Left lung (tissue), 10 donors: Measurements from ENCODE around the gene TRIP10. TPM values are rescaled to one million over a fixed set of nuclear protein-coding genes. Genes with fewer than 3 reads are reported as not detected.
A peak's percentile ranks its signal among the peaks of the same experiment; 100 is the strongest.

ENCODE experiments used
- ATAC-seq: fragments of 200-7000 bp; cut with Tn5 transposase; one replicate; pipeline ENCODE4 v1.9.1; 2020; ENCODE audit warnings: moderate library complexity
- DNase-seq, 4 donors: peaks; one replicate each; pipeline ENCODE4 v3.0.0-alpha.2; 2013 to 2020
- H3K27ac ChIP-seq, 2 donors: fragments of 200-600 bp; sonication (generic) in 1 of 2; one replicate each; pipeline versions ENCODE4 v1.5.0 to v1.8.0; 2020 to 2021
- H3K27me3 ChIP-seq, 2 donors: fragments of 200-600 bp; sonication (generic) in 1 of 2; one replicate each; pipeline versions ENCODE4 v1.5.0 to v1.8.0; 2020 to 2021
- H3K36me3 ChIP-seq, 2 donors: fragments of 200-600 bp; sonication (generic) in 1 of 2; one replicate each; pipeline versions ENCODE4 v1.5.0 to v1.8.0; 2020 to 2021
- H3K4me1 ChIP-seq, 2 donors: fragments of 200-600 bp; one replicate each; pipeline ENCODE4 v1.8.0; 2021
- H3K4me3 ChIP-seq, 2 donors: fragments of 200-600 bp; sonication (generic) in 1 of 2; one replicate each; pipeline versions ENCODE4 v1.5.0 to v1.8.0; 2020 to 2021; ENCODE audit warnings: mild to moderate bottlenecking in 1 of 2
- H3K9me3 ChIP-seq, 2 donors: fragments of 200-600 bp; sonication (generic) in 1 of 2; one replicate each; pipeline versions ENCODE4 v1.5.0 to v1.8.0; 2020 to 2021
- CTCF ChIP-seq, 2 donors: fragments of 200-600 bp; sonication (generic) in 1 of 2; IDR thresholded peaks; one replicate each; pipeline versions ENCODE4 v1.5.0 to v1.8.0; 2021; ENCODE audit warnings: antibody characterized with exemption in 2 of 2
- intact Hi-C, 2 donors: fragments of 100-400 bp; cut with DNase I; formaldehyde crosslinking; loops; one replicate each; pipeline versions ENCODE4 v1.11.2 to v1.14.2; 2022
- polyA plus RNA-seq, 6 donors: library from polyadenylated mRNA; unstranded; fragments of 120-200 nt; gene quantifications; one replicate each; pipeline ENCODE4 v1.2.1, GENCODE V29; 2013; ENCODE audit not compliant: insufficient read length in 6 of 6
- total RNA-seq, 2 donors: library from RNA; stranded (reverse); fragmentation: NEBNext Ultra II Directional; extraction: Animal tissue kit (Norgen Biotek cat#: 25700); gene quantifications; one replicate each; pipeline ENCODE4 v1.2.1, GENCODE V29; 2021
- donor health status: DM: no; HTN: yes; CAD: no.
- donor health status: DM: no; HTN: no; CAD: no.

TRIP10 gene
- total and polyA plus RNA-seq, 8 donors: 62.3 to 120 (median 92.8) TPM

GRCh38 chr19:6733338-6734095, 6.0 kb upstream of the TRIP10 start:
- H3K36me3 ChIP-seq: peaks cover 0 to 43% of the 10 kb centered on the region in 2 donors
- intact Hi-C loops: loop anchor here (10.0 kb wide), 1 partner anchor 131 kb away; no protein-coding TSS in a partner anchor
- H3K9me3 ChIP-seq: no peaks in the 10 kb centered on the region
- peaks cover 14 to 47% of the 10 kb centered on the region in 2 donors for H3K4me1 ChIP-seq
- DNase-seq (peak in 1 of 4 donors; percentile 65), ATAC-seq (no peak)
- no peaks in the 10 kb centered on the region for H3K27me3 ChIP-seq
- H3K4me3 ChIP-seq: no peak overlapping the region
- no peak overlapping the region for H3K27ac ChIP-seq
- TF ChIP-seq CTCF (IDR thresholded peaks at IDR 0.05): no peak

GRCh38 chr19:6734096-6734696, 5.3 kb upstream of the TRIP10 start:
- peak in 1 of 4 donors; percentile 67 for DNase-seq
- no peaks in the 10 kb centered on the region for H3K9me3 ChIP-seq
- TF ChIP-seq CTCF (IDR thresholded peaks at IDR 0.05): no peak
- intact Hi-C loops: loop anchor here (10.0 kb wide), 1 partner anchor 131 kb away; no protein-coding TSS in a partner anchor
- no peak overlapping the region for H3K27ac ChIP-seq
- no peaks in the 10 kb centered on the region for H3K27me3 ChIP-seq
- peaks cover 18 to 47% of the 10 kb centered on the region in 2 donors for H3K4me1 ChIP-seq
- H3K36me3 ChIP-seq: peaks cover 0 to 43% of the 10 kb centered on the region in 2 donors
- ATAC-seq: no peak
- no peak overlapping the region for H3K4me3 ChIP-seq

GRCh38 chr19:6735181-6735911, 4.1 kb upstream of the TRIP10 start:
- H3K27me3 ChIP-seq: peaks cover 0 to 6% of the 10 kb centered on the region in 2 donors
- H3K9me3 ChIP-seq: no peaks in the 10 kb centered on the region
- no peak for TF ChIP-seq CTCF (IDR thresholded peaks at IDR 0.05)
- peak in 1 of 4 donors; percentile 40 for DNase-seq
- peak overlapping the region in 1 of 2 donors; percentile 96 for H3K27ac ChIP-seq
- no peak for ATAC-seq
- H3K4me1 ChIP-seq: peaks cover 18 to 44% of the 10 kb centered on the region in 2 donors
- intact Hi-C loops: loop anchor here (10.0 kb wide), 1 partner anchor 129 kb away; no protein-coding TSS in a partner anchor
- peak overlapping the region in 1 of 2 donors; percentile 95 for H3K4me3 ChIP-seq
- peaks cover 0 to 38% of the 10 kb centered on the region in 2 donors for H3K36me3 ChIP-seq

GRCh38 chr19:6736169-6736916, 3.1 kb upstream of the TRIP10 start:
- H3K27me3 ChIP-seq: peaks cover 0 to 15% of the 10 kb centered on the region in 2 donors
- peaks cover 0 to 33% of the 10 kb centered on the region in 2 donors for H3K36me3 ChIP-seq
- H3K4me3 ChIP-seq: peak overlapping the region; percentile 81 to 95
- peak; percentile 25 for ATAC-seq
- DNase-seq: peak in 3 of 4 donors; percentile 86 to 92 (median 87)
- peak; percentile 43 to 73 for TF ChIP-seq CTCF (IDR thresholded peaks at IDR 0.05)
- H3K9me3 ChIP-seq: no peaks in the 10 kb centered on the region
- peak overlapping the region; percentile 94 to 96 for H3K27ac ChIP-seq
- intact Hi-C loops: loop anchor here (10.0 kb wide), 1 partner anchor 128 kb away; no protein-coding TSS in a partner anchor
- peaks cover 18 to 54% of the 10 kb centered on the region in 2 donors for H3K4me1 ChIP-seq
